ENCODE data around the gene LMTK3. TPM values are rescaled to one million over a fixed set of nuclear protein-coding genes. Genes with fewer than 3 reads are reported as not detected.

Gene LMTK3
- total RNA-seq, 1 experiment from 2014 or later, result not detected

- DNase-seq (ENCODE audit: low spot score), result no peak
Measured at GRCh38 chr19:48471836-48472235, 39.8 kb downstream of the LMTK3 start.

GRCh38 chr19:48470856-48471255, 40.8 kb downstream of the LMTK3 start:
- no peak for DNase-seq (ENCODE audit: low spot score)

GRCh38 chr19:48469934-48470680, 41.5 kb downstream of the LMTK3 start:
- no peak for DNase-seq (ENCODE audit: low spot score)

GRCh38 chr19:48469289-48469881, 42.2 kb downstream of the LMTK3 start, which contains the start of gene CYTH2:
TSS of gene CYTH2 (plus strand) at chr19:48469369. CDS start at chr19:48469508, 139 bp downstream.
- peak; percentile 72 for DNase-seq (ENCODE audit: low spot score)

- DNase-seq (ENCODE audit: low spot score), result peak; percentile 100
Measured at GRCh38 chr19:48468772-48469288, 42.8 kb downstream of the LMTK3 start.

- no peak for DNase-seq (ENCODE audit: low spot score)
Measured at GRCh38 chr19:48466561-48467325, 44.9 kb downstream of the LMTK3 start.

GRCh38 chr19:48465215-48465614, 46.4 kb downstream of the LMTK3 start:
- DNase-seq (ENCODE audit: low spot score), result no peak

GRCh38 chr19:48461982-48462655, 49.5 kb downstream of the LMTK3 start:
- no peak for DNase-seq (ENCODE audit: low spot score)

GRCh38 chr19:48461651-48461981, 50.0 kb downstream of the LMTK3 start:
- no peak for DNase-seq (ENCODE audit: low spot score)

- no peak for DNase-seq (ENCODE audit: low spot score)
Measured at GRCh38 chr19:48458016-48458415, 53.6 kb downstream of the LMTK3 start.

- no peak for DNase-seq (ENCODE audit: low spot score)
Measured at GRCh38 chr19:48456864-48457263, 54.8 kb downstream of the LMTK3 start.

- no peak for DNase-seq (ENCODE audit: low spot score)
Measured at GRCh38 chr19:48455908-48456562, 55.6 kb downstream of the LMTK3 start.

- no peak for DNase-seq (ENCODE audit: low spot score)
Measured at GRCh38 chr19:48455171-48455907, 56.3 kb downstream of the LMTK3 start, which contains the start of gene KCNJ14. TSS of gene KCNJ14 (plus strand) at chr19:48455574. CDS start at chr19:48461725, 6,151 bp downstream.

- no peak for DNase-seq (ENCODE audit: low spot score)
Measured at GRCh38 chr19:48454150-48454730, 57.4 kb downstream of the LMTK3 start.

- DNase-seq (ENCODE audit: low spot score), result no peak
Measured at GRCh38 chr19:48452289-48453190, 59.1 kb downstream of the LMTK3 start.

- no peak for DNase-seq (ENCODE audit: low spot score)
Measured at GRCh38 chr19:48451624-48452023, 60.0 kb downstream of the LMTK3 start.

- DNase-seq (ENCODE audit: low spot score), result no peak
Measured at GRCh38 chr19:48450863-48451262, 60.8 kb downstream of the LMTK3 start.

GRCh38 chr19:48450441-48450840, 61.2 kb downstream of the LMTK3 start:
- no peak for DNase-seq (ENCODE audit: low spot score)

- DNase-seq (ENCODE audit: low spot score), result no peak
Measured at GRCh38 chr19:48448563-48448962, 63.1 kb downstream of the LMTK3 start.
